ENCODE results near the gene ALPK3. TPM values are rescaled to one million over a fixed set of nuclear protein-coding genes. Genes with fewer than 3 reads are reported as not detected.

Gene ALPK3
- total and polyA plus RNA-seq, 2 experiments from 2014 or later, result 3.7 to 29.7 TPM

GRCh38 chr15:84835661-84836337 is 18.6 kb downstream of the ALPK3 start (continued):
- no peak for TF ChIP-seq ZNF462 (CRISPR knock-in tag; IDR thresholded peaks at IDR 0.05)

- H3K4me3 ChIP-seq, result no peak overlapping the region
- no peak overlapping the region for H2AFZ ChIP-seq
- no peaks in the 10 kb centered on the region for H3K9me3 Mint-ChIP-seq
- H3K79me2 ChIP-seq (replicated peaks; ENCODE audit: insufficient read depth), result no peaks in the 10 kb centered on the region
- H4K20me1 ChIP-seq (replicated peaks; ENCODE audit: insufficient read depth), result no peaks in the 10 kb centered on the region
- no peak overlapping the region for H3K4me3 Mint-ChIP-seq
- H3K4me2 ChIP-seq, result no peak overlapping the region
- H3F3A ChIP-seq (replicated peaks; ENCODE audit: low read depth), result no peaks in the 10 kb centered on the region
- ATAC-seq (no peak), DNase-seq (ENCODE audit: low spot score) (no peak)
- H3K27me3 ChIP-seq (ENCODE audit: insufficient read depth), result no peaks in the 10 kb centered on the region
- peaks cover 7% of the 10 kb centered on the region for H3K27me3 Mint-ChIP-seq (ENCODE audit: insufficient read depth, low read depth, poor library complexity)
- H3K4me1 Mint-ChIP-seq, result peaks cover 6% of the 10 kb centered on the region
- H3K27ac ChIP-seq (ENCODE audit: low read depth), result no peak overlapping the region
- H3K27ac Mint-ChIP-seq, result no peak overlapping the region
- no peaks in the 10 kb centered on the region; the same call in 2 of the 3 replicates for H3K36me3 Mint-ChIP-seq (ENCODE audit: low read depth)
- no peaks in the 10 kb centered on the region for H3K9me2 ChIP-seq (ENCODE audit: insufficient read depth)
- no peaks in the 10 kb centered on the region for H3K36me3 ChIP-seq (ENCODE audit: insufficient read depth)
- no peaks in the 10 kb centered on the region for H3K4me1 ChIP-seq (ENCODE audit: insufficient read depth)
- TF ChIP-seq EZH2 (IDR thresholded peaks at IDR 0.05; ENCODE audit: low read depth, unreplicated experiment) (no peak), ZNF462 (CRISPR knock-in tag; IDR thresholded peaks at IDR 0.05) (no peak), NANOG (IDR thresholded peaks at IDR 0.05; ENCODE audit: borderline replicate concordance) (no peak), ETS1 (IDR thresholded peaks at IDR 0.05) (no peak), JUNB (IDR thresholded peaks at IDR 0.05; ENCODE audit: unreplicated experiment) (no peak), EZH2phosphoT487 (IDR thresholded peaks at IDR 0.05; ENCODE audit: unreplicated experiment) (no peak), POLR2AphosphoS5 (IDR thresholded peaks at IDR 0.05; ENCODE audit: low read depth) (no peak)
Observed at GRCh38 chr15:84836844-84837243, 19.7 kb downstream of the ALPK3 start.

All from GM23338 (cell line).